LNCAP (cell line): ENCODE results near the gene GJB5.

ENCODE experiments used
- CTCF ChIP-seq: fragments of 450-650 bp; IDR thresholded peaks from 2 replicates; pipeline ENCODE4 v1.5.1; 2017; ENCODE audit warnings: mild to moderate bottlenecking

Gene GJB5

GRCh38 chr1:34713443-34713842, 41.4 kb upstream of the GJB5 start:
- TF ChIP-seq CTCF = no peak

GRCh38 chr1:34714386-34714785, 40.5 kb upstream of the GJB5 start:
- no peak for TF ChIP-seq CTCF

- no peak for TF ChIP-seq CTCF
Observed at GRCh38 chr1:34715139-34715538, 39.7 kb upstream of the GJB5 start.

- TF ChIP-seq CTCF = no peak
Observed at GRCh38 chr1:34721241-34721640, 33.6 kb upstream of the GJB5 start.

- TF ChIP-seq CTCF = no peak
Observed at GRCh38 chr1:34721646-34722355, 33.0 kb upstream of the GJB5 start.

- TF ChIP-seq CTCF = no peak
Observed at GRCh38 chr1:34726861-34727260, 28.0 kb upstream of the GJB5 start.

- TF ChIP-seq CTCF = no peak
Observed at GRCh38 chr1:34730485-34730884, 24.4 kb upstream of the GJB5 start.

GRCh38 chr1:34736692-34737091, 18.2 kb upstream of the GJB5 start:
- no peak for TF ChIP-seq CTCF
